Middle frontal gyrus (tissue), 1 donor: ENCODE results near the gene MRNIP.

ENCODE experiments used
- DNase-seq: peaks from one replicate; pipeline ENCODE4 v3.0.0-alpha.2; 2015; ENCODE audit warnings: low spot score; ENCODE audit errors: extremely low spot score

MRNIP gene

GRCh38 chr5:179858586-179859427 lies at the start of gene MRNIP:
Gene MRNIP (minus strand): TSS chr5:179858817. CDS start chr5:179858796, 21 bp downstream.
- DNase-seq: peak; percentile 96

GRCh38 chr5:179907556-179908324 lies 49.1 kb upstream of the MRNIP start, which contains the start of gene TBC1D9B:
Gene TBC1D9B (minus strand): TSS chr5:179907897. CDS start chr5:179907821, 76 bp downstream.
- peak; percentile 44 for DNase-seq

GRCh38 chr5:179906795-179907555 lies 48.4 kb upstream of the MRNIP start:
- no peak for DNase-seq

GRCh38 chr5:179906294-179906794 lies 47.7 kb upstream of the MRNIP start:
- no peak for DNase-seq

- no peak for DNase-seq
These were observed 46.5 kb upstream of the MRNIP start for GRCh38 chr5:179905161-179905560.

GRCh38 chr5:179904463-179905160 lies 46.0 kb upstream of the MRNIP start:
- DNase-seq: no peak

- no peak for DNase-seq
These were observed 44.1 kb upstream of the MRNIP start for GRCh38 chr5:179902763-179903158.

- no peak for DNase-seq
These were observed 43.5 kb upstream of the MRNIP start for GRCh38 chr5:179901915-179902762.

GRCh38 chr5:179901462-179901861 lies 42.8 kb upstream of the MRNIP start:
- DNase-seq: no peak

- no peak for DNase-seq
These were observed 42.1 kb upstream of the MRNIP start for GRCh38 chr5:179900711-179901110.

- DNase-seq: no peak
These were observed 41.6 kb upstream of the MRNIP start for GRCh38 chr5:179900206-179900605.

- DNase-seq: no peak
These were observed 37.2 kb upstream of the MRNIP start for GRCh38 chr5:179895861-179896260.

GRCh38 chr5:179893958-179894895 lies 35.6 kb upstream of the MRNIP start:
- DNase-seq: no peak

GRCh38 chr5:179893076-179893957 lies 34.7 kb upstream of the MRNIP start:
- no peak for DNase-seq

GRCh38 chr5:179892255-179892654 lies 33.6 kb upstream of the MRNIP start:
- no peak for DNase-seq

GRCh38 chr5:179890751-179891682 lies 32.4 kb upstream of the MRNIP start:
- no peak for DNase-seq

GRCh38 chr5:179889885-179890284 lies 31.3 kb upstream of the MRNIP start:
- no peak for DNase-seq
